ENCODE measurements around the gene ST6GALNAC4. TPM values are rescaled to one million over a fixed set of nuclear protein-coding genes. Genes with fewer than 3 reads are reported as not detected.

ST6GALNAC4 gene
- total RNA-seq, 1 donor from 2014 or later = 31.6 TPM

DNA sequence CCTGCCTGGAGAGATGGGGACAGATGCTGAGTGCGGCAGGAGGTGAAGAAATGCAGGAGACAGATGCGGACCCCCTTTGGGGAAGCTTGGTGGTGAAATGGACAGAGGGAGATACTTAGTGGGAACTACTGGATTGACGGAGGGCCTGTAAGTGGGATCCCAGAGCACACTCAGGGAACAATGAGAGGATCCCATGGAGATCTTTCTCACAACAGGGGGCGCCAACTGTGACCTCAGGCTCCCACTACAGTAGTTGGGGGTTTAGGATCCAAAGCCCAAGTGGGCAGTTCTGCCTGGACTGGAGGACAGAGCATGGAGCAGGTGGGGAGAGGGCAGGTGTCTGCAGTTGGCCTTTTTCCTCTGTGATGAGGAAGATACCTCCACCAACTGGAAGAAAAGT is 17.4 kb upstream of the ST6GALNAC4 start:
- no peaks in the 10 kb centered on the region for H3K27me3 Mint-ChIP-seq (ENCODE audit: insufficient read depth)
- H3K4me3 Mint-ChIP-seq = peak overlapping the region; percentile 4
- peaks cover 50% of the 10 kb centered on the region for H3K4me1 Mint-ChIP-seq (ENCODE audit: low read depth)
- DNase-seq (ENCODE audit: low spot score) = no peak
- peak overlapping the region; percentile 31 for H3K27ac Mint-ChIP-seq
- intact Hi-C loops (cut with micrococcal nuclease) = loop anchor here (5.0 kb wide), 1 partner anchor 322 kb away; the partner anchor contains the start of gene STXBP1
- H3K36me3 Mint-ChIP-seq (ENCODE audit: low read depth) = peaks cover 23% of the 10 kb centered on the region
- H3K9me3 Mint-ChIP-seq = no peaks in the 10 kb centered on the region

DNA sequence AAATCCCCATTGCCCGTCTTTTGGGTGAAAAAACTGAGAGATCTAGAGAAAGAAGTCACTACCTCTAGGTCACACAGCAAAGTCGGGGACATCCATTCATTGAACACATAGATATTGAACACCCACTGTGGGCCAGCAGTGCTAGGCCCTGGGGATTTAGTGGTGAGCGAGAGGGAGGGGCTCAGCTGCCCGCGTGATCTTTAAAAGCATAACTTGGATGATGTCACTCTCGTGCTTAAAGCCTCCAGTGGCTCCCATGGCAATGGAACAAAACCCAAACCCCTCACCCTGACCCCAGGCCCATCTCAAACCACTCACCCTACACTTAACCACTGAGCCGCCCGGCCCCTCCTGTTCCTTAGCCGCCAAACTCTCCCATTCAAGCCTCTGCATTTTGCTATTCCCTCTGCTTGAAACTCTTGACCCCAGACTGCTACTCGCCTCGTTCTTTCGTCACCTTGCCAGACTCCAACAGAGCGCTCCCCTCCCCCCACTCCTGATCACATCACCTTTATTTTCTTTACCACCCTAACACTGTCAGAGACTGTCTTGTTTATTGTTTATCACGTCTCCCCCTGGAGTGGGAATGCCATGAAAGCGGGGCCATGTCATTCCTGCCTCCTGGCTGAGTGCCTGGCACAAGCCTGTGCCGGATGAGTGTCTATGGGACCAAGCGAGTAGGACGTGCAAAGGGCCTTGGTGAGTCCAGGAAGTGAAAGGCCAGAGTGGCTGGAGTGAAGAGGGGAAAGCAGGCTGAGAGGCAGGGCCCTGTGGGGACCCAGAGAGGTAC is 14.4 kb upstream of the ST6GALNAC4 start:
- peaks cover 33% of the 10 kb centered on the region for H3K4me1 Mint-ChIP-seq (ENCODE audit: low read depth)
- H3K9me3 Mint-ChIP-seq = no peaks in the 10 kb centered on the region
- H3K27me3 Mint-ChIP-seq (ENCODE audit: insufficient read depth) = peaks cover 6% of the 10 kb centered on the region
- intact Hi-C loops (cut with micrococcal nuclease) = loop anchor here (5.0 kb wide), 1 partner anchor 319 kb away; the partner anchor contains the start of gene STXBP1
- H3K27ac Mint-ChIP-seq = peak overlapping the region; percentile 36
- H3K4me3 Mint-ChIP-seq = peak overlapping the region; percentile 68
- H3K36me3 Mint-ChIP-seq (ENCODE audit: low read depth) = peaks cover 18% of the 10 kb centered on the region
- DNase-seq (ENCODE audit: low spot score) = no peak

- peak; percentile 74 for DNase-seq (ENCODE audit: low spot score)
- intact Hi-C loops (cut with micrococcal nuclease) = loop anchor here (1.0 to 5.0 kb wide), 2 partner anchors 13 to 318 kb away; partner anchors contain the start of genes ST6GALNAC4 and STXBP1
- H3K9me3 Mint-ChIP-seq = no peaks in the 10 kb centered on the region
- peaks cover 9% of the 10 kb centered on the region for H3K27me3 Mint-ChIP-seq (ENCODE audit: insufficient read depth)
- H3K4me1 Mint-ChIP-seq (ENCODE audit: low read depth) = peaks cover 31% of the 10 kb centered on the region
- peak within 1 kb of the TSS; percentile 36 for H3K27ac Mint-ChIP-seq
- peak within 1 kb of the TSS; percentile 68 for H3K4me3 Mint-ChIP-seq
- H3K36me3 Mint-ChIP-seq (ENCODE audit: low read depth) = peaks cover 11% of the 10 kb centered on the region
These were observed 13.6 kb upstream of the ST6GALNAC4 start, which contains the start of gene PIP5KL1 for GRCh38 chr9:127930231-127931091. PIP5KL1 (minus strand) TSS chr9:127930777; CDS start chr9:127930752, 25 bp downstream.

GRCh38 chr9:127929625-127929979 is 12.8 kb upstream of the ST6GALNAC4 start:
- DNase-seq (ENCODE audit: low spot score) = no peak
- intact Hi-C loops (cut with micrococcal nuclease) = no loop called here
- H3K27me3 Mint-ChIP-seq (ENCODE audit: insufficient read depth) = peaks cover 9% of the 10 kb centered on the region
- H3K27ac Mint-ChIP-seq = no peak overlapping the region
- peaks cover 11% of the 10 kb centered on the region for H3K36me3 Mint-ChIP-seq (ENCODE audit: low read depth)
- H3K4me1 Mint-ChIP-seq (ENCODE audit: low read depth) = peaks cover 26% of the 10 kb centered on the region
- H3K9me3 Mint-ChIP-seq = no peaks in the 10 kb centered on the region
- H3K4me3 Mint-ChIP-seq = peak overlapping the region; percentile 37

GRCh38 chr9:127928676-127929624 is 12.1 kb upstream of the ST6GALNAC4 start:
- Mint-ChIP-seq H3K36me3 (ENCODE audit: low read depth) (peaks cover 6% of the 10 kb centered on the region), H3K4me3 (peak overlapping the region; percentile 2), H3K4me1 (ENCODE audit: low read depth) (peaks cover 26% of the 10 kb centered on the region), H3K9me3 (no peaks in the 10 kb centered on the region), H3K27ac (no peak overlapping the region), H3K27me3 (ENCODE audit: insufficient read depth) (peaks cover 9% of the 10 kb centered on the region)
- DNase-seq (ENCODE audit: low spot score) = no peak
- intact Hi-C loops (cut with micrococcal nuclease) = no loop called here

DNA sequence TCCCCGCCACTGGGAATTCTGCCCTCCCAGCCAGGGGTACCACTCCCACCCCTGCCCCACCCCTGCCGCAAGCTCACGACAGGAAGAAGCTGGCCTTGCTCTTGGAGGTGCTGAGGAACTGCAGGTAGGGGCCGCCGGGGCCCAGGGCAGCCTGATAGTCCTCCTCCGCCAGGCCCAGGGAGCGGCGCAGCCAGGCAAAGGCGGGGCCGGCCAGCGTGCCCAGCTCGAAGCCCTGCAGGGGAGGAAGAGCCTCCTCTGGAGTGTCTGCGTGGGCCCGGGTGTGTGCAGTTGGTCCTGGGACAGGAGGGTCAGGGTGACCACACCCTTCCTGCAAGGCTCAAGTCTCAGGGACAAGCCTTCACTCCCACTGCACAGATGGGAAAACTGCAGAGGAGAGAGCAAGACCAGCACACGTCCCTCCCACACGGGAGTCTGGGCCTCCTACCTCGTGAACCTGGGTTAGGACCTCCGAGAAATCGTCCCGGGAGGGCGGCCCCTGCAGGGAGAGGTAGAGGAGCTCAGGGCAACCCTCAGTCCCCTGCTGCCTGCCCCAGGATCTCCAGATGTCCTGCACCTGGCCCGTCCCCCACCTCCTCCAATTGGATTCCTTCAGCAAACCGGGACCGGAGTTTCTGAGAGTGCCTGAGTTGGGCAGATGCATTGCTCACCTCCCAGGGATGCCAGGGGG is 11.3 kb upstream of the ST6GALNAC4 start:
- no peaks in the 10 kb centered on the region for H3K9me3 Mint-ChIP-seq
- peaks cover 5% of the 10 kb centered on the region for H3K36me3 Mint-ChIP-seq (ENCODE audit: low read depth)
- intact Hi-C loops (cut with micrococcal nuclease) = no loop called here
- peaks cover 14% of the 10 kb centered on the region for H3K27me3 Mint-ChIP-seq (ENCODE audit: insufficient read depth)
- peaks cover 25% of the 10 kb centered on the region for H3K4me1 Mint-ChIP-seq (ENCODE audit: low read depth)
- DNase-seq (ENCODE audit: low spot score) = no peak
- H3K27ac Mint-ChIP-seq = no peak overlapping the region
- H3K4me3 Mint-ChIP-seq = peak overlapping the region; percentile 2

GRCh38 chr9:127927201-127927987 is 10.6 kb upstream of the ST6GALNAC4 start:
- DNase-seq (ENCODE audit: low spot score) = no peak
- H3K9me3 Mint-ChIP-seq = no peaks in the 10 kb centered on the region
- peaks cover 2% of the 10 kb centered on the region for H3K36me3 Mint-ChIP-seq (ENCODE audit: low read depth)
- H3K4me3 Mint-ChIP-seq = peak overlapping the region; percentile 39
- H3K4me1 Mint-ChIP-seq (ENCODE audit: low read depth) = peaks cover 20% of the 10 kb centered on the region
- peaks cover 16% of the 10 kb centered on the region for H3K27me3 Mint-ChIP-seq (ENCODE audit: insufficient read depth)
- no peak overlapping the region for H3K27ac Mint-ChIP-seq
- intact Hi-C loops (cut with micrococcal nuclease) = no loop called here

GRCh38 chr9:127926906-127927200 is 10.0 kb upstream of the ST6GALNAC4 start:
- no peaks in the 10 kb centered on the region for H3K9me3 Mint-ChIP-seq
- intact Hi-C loops (cut with micrococcal nuclease) = no loop called here
- no peak for DNase-seq (ENCODE audit: low spot score)

GRCh38 chr9:127925959-127926905 is 9.4 kb upstream of the ST6GALNAC4 start:
- intact Hi-C loops (cut with micrococcal nuclease) = no loop called here
- H3K4me3 Mint-ChIP-seq = peak overlapping the region; percentile 5

More at GRCh38 chr9:127926906-127927200, 10.0 kb upstream of the ST6GALNAC4 start:
- Mint-ChIP-seq H3K4me1 (ENCODE audit: low read depth) (peaks cover 24% of the 10 kb centered on the region), H3K27ac (no peak overlapping the region), H3K27me3 (ENCODE audit: insufficient read depth) (peaks cover 16% of the 10 kb centered on the region), H3K36me3 (ENCODE audit: low read depth) (peaks cover 2% of the 10 kb centered on the region), H3K4me3 (peak overlapping the region; percentile 22)

DNA sequence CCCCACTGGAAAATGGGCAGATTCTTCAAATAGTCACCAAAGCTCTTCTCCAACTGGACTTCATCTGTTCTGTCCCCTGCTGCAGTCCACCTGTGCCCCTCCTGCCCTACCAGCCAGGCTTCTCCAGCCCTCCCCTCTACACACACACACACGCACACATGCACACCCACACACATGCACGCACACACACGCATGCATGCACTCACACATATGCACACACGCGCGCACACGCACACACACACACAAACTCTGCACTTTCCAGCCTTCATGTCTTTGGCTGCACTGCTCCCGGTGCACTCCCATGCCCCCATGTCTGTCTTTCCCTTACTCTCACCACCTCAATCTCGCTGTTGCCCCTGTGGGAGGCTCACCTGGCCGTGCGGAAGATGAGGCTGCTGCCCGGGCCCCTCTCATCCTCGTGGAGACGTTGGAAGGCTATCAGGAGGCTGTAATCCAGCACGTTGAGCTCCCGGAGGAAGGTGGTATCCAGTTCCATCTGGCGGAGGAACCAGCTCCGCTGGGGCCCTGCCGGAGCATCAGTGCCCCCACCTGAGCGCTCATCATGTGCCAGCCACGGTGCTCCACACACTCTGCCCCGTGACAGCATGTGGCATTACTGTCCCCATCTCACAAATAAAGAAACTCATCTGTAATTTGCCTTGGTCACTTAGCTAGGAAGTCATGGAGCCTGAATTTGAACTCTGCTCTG is 8.0 kb upstream of the ST6GALNAC4 start:
- Mint-ChIP-seq H3K27me3 (ENCODE audit: insufficient read depth) (peaks cover 19% of the 10 kb centered on the region), H3K4me1 (ENCODE audit: low read depth) (peaks cover 17% of the 10 kb centered on the region), H3K4me3 (no peak overlapping the region), H3K36me3 (ENCODE audit: low read depth) (peaks cover 2% of the 10 kb centered on the region), H3K9me3 (no peaks in the 10 kb centered on the region), H3K27ac (no peak overlapping the region)
- DNase-seq (ENCODE audit: low spot score) = no peak
- intact Hi-C loops (cut with micrococcal nuclease) = no loop called here

More at GRCh38 chr9:127925959-127926905, 9.4 kb upstream of the ST6GALNAC4 start:
- H3K9me3 Mint-ChIP-seq = no peaks in the 10 kb centered on the region
- H3K27ac Mint-ChIP-seq = no peak overlapping the region
- H3K4me1 Mint-ChIP-seq (ENCODE audit: low read depth) = peaks cover 24% of the 10 kb centered on the region
- peaks cover 19% of the 10 kb centered on the region for H3K27me3 Mint-ChIP-seq (ENCODE audit: insufficient read depth)
- DNase-seq (ENCODE audit: low spot score) = no peak
- H3K36me3 Mint-ChIP-seq (ENCODE audit: low read depth) = peaks cover 2% of the 10 kb centered on the region
